Activated naive CD8-positive, alpha-beta T cell treated with anti-CD3 and anti-CD28 coated beads, Interleukin-2, amount 50 U/mL, for 24 hours (primary cell): ENCODE results near the gene OCLN.
"Not testable (repeated sequence)": the region's sequence is repeated elsewhere in the genome, so short reads cannot be mapped to it uniquely, and the experiment has no call there.

ENCODE experiments used
- ATAC-seq: fragments of 150-1000 bp; cut with Tn5 transposase; one replicate; pipeline ENCODE4 v1.10.0; 2021
- DNase-seq: peaks from one replicate; pipeline ENCODE4 v3.0.0; 2021
- H3K27ac Mint-ChIP-seq: one replicate; pipeline ENCODE4 v1.8.0; 2021; ENCODE audit warnings: mild to moderate bottlenecking, mixed read lengths
- H3K27me3 Mint-ChIP-seq: one replicate; pipeline ENCODE4 v1.8.0; 2021; ENCODE audit warnings: mixed read lengths
- H3K36me3 Mint-ChIP-seq: one replicate; pipeline ENCODE4 v1.8.0; 2021; ENCODE audit warnings: low read depth, mixed read lengths
- H3K4me1 Mint-ChIP-seq: one replicate; pipeline ENCODE4 v1.8.0; 2021; ENCODE audit warnings: mixed read lengths
- H3K4me3 Mint-ChIP-seq: one replicate; pipeline ENCODE4 v1.8.0; 2021; ENCODE audit warnings: mild to moderate bottlenecking, moderate library complexity, mixed read lengths
- H3K9me3 Mint-ChIP-seq: one replicate; pipeline ENCODE4 v1.8.0; 2021; ENCODE audit warnings: mixed read lengths

The OCLN gene

DNA sequence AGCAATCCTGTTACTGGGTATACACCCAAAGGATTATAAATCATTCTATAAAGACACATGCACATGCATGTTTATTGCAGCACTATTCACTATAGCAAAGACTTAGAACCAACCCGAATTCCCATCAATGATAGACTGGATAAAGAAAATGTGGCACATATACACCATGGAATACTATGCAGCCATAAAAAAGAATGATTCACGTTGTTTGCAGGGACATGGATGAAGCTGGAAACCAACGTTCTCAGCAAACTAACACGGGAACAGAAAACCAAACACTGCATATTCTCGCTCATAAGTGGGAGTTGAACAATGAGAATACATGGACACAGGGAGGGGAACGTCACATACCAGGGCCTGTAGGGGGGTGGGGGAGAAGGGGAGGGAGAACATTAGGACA is 21.1 kb upstream of the OCLN start:
- not testable (repeated sequence) for H3K4me1 Mint-ChIP-seq, H3K4me3 Mint-ChIP-seq, H3K9me3 Mint-ChIP-seq

DNA sequence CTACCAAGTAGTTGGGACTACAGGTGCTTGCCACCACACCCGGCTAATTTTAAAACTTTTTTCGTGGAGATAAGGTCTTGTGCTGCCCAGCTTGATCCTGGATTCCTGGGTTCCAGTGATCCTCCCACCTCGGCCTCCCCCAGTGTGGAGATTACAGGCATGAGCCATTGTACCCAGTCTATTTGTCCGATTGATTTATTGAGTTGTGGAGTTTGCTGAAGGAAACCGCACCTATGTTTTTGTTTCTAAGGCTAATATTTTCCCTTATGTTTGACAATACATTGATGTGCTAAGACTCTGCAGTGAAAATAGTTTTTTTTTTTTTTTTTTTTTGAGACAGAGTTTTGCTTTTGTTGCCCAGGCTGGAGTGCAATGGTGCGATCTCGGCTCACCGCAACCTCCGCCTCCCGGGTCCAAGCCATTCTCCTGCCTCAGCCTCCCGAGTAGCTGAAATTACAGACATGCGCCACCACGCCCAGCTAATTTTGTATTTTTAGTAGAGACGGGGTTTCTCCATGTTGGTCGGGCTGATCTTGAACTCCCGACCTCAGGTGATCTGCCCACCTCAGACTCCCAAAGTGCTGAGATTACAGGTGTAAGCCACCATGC is 20.0 kb upstream of the OCLN start:
- H3K4me1 Mint-ChIP-seq, H3K27me3 Mint-ChIP-seq, H3K9me3 Mint-ChIP-seq, H3K4me3 Mint-ChIP-seq, H3K36me3 Mint-ChIP-seq, ATAC-seq, DNase-seq, H3K27ac Mint-ChIP-seq: not testable (repeated sequence)

More for the DNA sequence above, 21.1 kb upstream of the OCLN start:
- not testable (repeated sequence) for H3K27me3 Mint-ChIP-seq, DNase-seq, ATAC-seq, H3K27ac Mint-ChIP-seq, H3K36me3 Mint-ChIP-seq

- H3K4me3 Mint-ChIP-seq = no peak overlapping the region
- no peaks in the 10 kb centered on the region for H3K27me3 Mint-ChIP-seq
- H3K27ac Mint-ChIP-seq = no peak overlapping the region
- H3K9me3 Mint-ChIP-seq = no peaks in the 10 kb centered on the region
- ATAC-seq (no peak), DNase-seq (no peak)
- H3K4me1 Mint-ChIP-seq = no peaks in the 10 kb centered on the region
- H3K36me3 Mint-ChIP-seq = no peaks in the 10 kb centered on the region
These were observed 15.4 kb upstream of the OCLN start for GRCh38 chr5:69477170-69477569.

- not testable (repeated sequence) for H3K4me1 Mint-ChIP-seq, H3K27me3 Mint-ChIP-seq, H3K36me3 Mint-ChIP-seq, DNase-seq, H3K9me3 Mint-ChIP-seq, ATAC-seq, H3K27ac Mint-ChIP-seq, H3K4me3 Mint-ChIP-seq
These were observed 14.3 kb upstream of the OCLN start for GRCh38 chr5:69478296-69478695.

GRCh38 chr5:69484891-69485290 is 7.7 kb upstream of the OCLN start:
- H3K27me3 Mint-ChIP-seq = peaks cover 12% of the 10 kb centered on the region
- no peaks in the 10 kb centered on the region for H3K4me1 Mint-ChIP-seq
- no peak overlapping the region for H3K27ac Mint-ChIP-seq
- no peaks in the 10 kb centered on the region for H3K36me3 Mint-ChIP-seq
- no peaks in the 10 kb centered on the region for H3K9me3 Mint-ChIP-seq
- no peak overlapping the region for H3K4me3 Mint-ChIP-seq
- DNase-seq (no peak), ATAC-seq (no peak)

DNA sequence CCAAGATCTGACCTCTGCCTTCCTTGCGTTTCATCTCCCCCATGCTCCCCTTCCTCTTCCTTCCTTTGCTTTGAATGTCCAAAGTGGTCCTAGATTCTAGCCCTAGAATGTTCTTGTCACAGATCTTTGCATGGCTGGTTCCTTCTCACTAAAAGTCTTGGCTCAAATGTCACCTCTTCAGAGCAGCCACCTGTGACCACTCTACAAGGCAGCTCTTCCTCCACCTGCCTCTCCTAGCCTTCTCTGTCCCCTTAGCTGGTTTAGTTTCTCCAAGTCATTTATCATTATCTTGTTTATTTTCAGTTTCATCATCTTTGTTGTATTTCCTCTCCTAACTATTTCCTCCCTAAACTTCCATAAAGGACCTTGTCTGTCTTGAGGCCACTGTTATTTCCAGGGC is 7.1 kb upstream of the OCLN start:
- ATAC-seq = no peak
- Mint-ChIP-seq H3K4me3 (no peak overlapping the region), H3K4me1 (no peaks in the 10 kb centered on the region), H3K9me3 (no peaks in the 10 kb centered on the region), H3K36me3 (no peaks in the 10 kb centered on the region), H3K27me3 (peaks cover 17% of the 10 kb centered on the region), H3K27ac (no peak overlapping the region)
- no peak for DNase-seq

DNA sequence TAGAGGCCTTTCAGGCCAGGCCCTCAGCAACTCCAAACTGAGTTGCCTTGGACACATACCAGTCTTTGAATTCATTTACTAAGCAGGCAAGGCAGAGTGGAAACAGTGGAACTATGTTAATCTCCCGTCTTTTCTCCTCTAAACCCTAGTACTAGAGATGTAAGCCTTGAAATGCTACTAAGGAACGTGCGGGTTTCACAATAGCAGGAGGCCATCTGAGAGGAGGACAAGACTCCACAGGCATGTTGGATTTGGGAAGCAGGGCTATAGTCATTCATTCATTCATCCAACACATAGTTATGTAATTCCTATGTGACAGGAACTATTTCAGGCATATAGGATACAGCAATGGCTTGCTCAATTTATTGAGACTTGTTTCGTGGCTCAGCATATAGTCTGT is 3.3 kb upstream of the OCLN start:
- Mint-ChIP-seq H3K36me3 (no peaks in the 10 kb centered on the region), H3K4me3 (no peak overlapping the region), H3K9me3 (no peaks in the 10 kb centered on the region), H3K27me3 (peaks cover 48% of the 10 kb centered on the region), H3K27ac (no peak overlapping the region), H3K4me1 (peaks cover 3% of the 10 kb centered on the region)
- DNase-seq = no peak
- ATAC-seq = no peak

DNA sequence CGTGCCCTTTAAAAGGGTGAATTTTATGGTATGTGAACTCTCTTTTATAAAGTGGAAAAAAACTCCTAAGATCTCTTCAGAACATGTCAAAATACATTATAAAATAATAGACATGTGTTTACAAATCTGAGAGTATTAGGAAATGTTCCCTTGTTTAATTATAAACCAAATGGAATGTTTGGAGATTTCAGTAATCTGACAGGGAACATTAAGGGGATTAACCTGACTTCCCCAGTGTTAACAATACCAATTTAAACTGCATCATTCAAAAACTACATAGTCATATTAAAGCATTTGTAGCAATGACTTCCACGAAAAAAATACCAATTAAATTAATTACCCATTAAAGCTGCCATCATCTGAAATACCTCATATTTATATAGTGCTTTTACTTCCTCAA is 1.6 kb upstream of the OCLN start:
- Mint-ChIP-seq H3K36me3 (no peaks in the 10 kb centered on the region), H3K4me3 (no peak overlapping the region), H3K4me1 (peaks cover 6% of the 10 kb centered on the region), H3K27ac (no peak overlapping the region), H3K9me3 (no peaks in the 10 kb centered on the region), H3K27me3 (peaks cover 57% of the 10 kb centered on the region)
- DNase-seq (no peak), ATAC-seq (no peak)

GRCh38 chr5:69491838-69492390 is 676 bp upstream of the OCLN start:
- Mint-ChIP-seq H3K27ac (no peak overlapping the region), H3K27me3 (peaks cover 59% of the 10 kb centered on the region), H3K4me3 (peak overlapping the region; percentile 65), H3K36me3 (no peaks in the 10 kb centered on the region), H3K9me3 (no peaks in the 10 kb centered on the region), H3K4me1 (peaks cover 6% of the 10 kb centered on the region)
- ATAC-seq (no peak), DNase-seq (no peak)

DNA sequence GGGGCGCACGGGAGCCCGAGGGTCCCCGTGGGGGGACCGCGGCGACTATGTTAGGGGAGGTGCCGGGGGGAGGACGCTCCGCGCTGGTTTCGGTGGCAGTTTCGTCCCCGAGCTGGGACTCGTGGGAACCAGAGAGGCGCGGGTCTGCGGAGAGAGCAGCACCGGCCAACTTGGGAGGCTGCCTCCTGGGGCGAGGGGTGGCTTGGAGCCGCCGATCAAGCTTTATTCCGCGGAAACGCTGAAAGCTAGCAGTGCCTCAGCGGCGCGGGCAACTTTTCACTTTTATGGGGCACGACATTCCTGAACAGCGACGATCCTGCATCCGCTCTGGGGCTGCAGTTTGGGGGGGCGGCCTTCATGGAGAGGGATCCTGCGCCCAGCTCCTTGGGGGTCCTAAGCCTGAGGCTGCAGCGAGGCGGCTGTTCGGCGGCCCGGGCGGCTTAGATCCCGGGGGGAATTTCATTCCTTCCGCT is 369 bp downstream of the OCLN start:
- no peak overlapping the region for H3K27ac Mint-ChIP-seq
- ATAC-seq = peak; percentile 41

GRCh38 chr5:69493396-69494133 is 975 bp downstream of the OCLN start:
- peaks cover 66% of the 10 kb centered on the region for H3K27me3 Mint-ChIP-seq
- no peak overlapping the region for H3K27ac Mint-ChIP-seq
- peak overlapping the region; percentile 71 for H3K4me3 Mint-ChIP-seq
- H3K9me3 Mint-ChIP-seq = no peaks in the 10 kb centered on the region
- no peaks in the 10 kb centered on the region for H3K36me3 Mint-ChIP-seq
- ATAC-seq = peak; percentile 48
- peaks cover 6% of the 10 kb centered on the region for H3K4me1 Mint-ChIP-seq
- DNase-seq = peak; percentile 16

More for the DNA sequence above, 369 bp downstream of the OCLN start:
- Mint-ChIP-seq H3K4me1 (peaks cover 6% of the 10 kb centered on the region), H3K4me3 (peak overlapping the region; percentile 71), H3K36me3 (no peaks in the 10 kb centered on the region), H3K27me3 (peaks cover 63% of the 10 kb centered on the region), H3K9me3 (no peaks in the 10 kb centered on the region)
- DNase-seq = peak; percentile 10

DNA sequence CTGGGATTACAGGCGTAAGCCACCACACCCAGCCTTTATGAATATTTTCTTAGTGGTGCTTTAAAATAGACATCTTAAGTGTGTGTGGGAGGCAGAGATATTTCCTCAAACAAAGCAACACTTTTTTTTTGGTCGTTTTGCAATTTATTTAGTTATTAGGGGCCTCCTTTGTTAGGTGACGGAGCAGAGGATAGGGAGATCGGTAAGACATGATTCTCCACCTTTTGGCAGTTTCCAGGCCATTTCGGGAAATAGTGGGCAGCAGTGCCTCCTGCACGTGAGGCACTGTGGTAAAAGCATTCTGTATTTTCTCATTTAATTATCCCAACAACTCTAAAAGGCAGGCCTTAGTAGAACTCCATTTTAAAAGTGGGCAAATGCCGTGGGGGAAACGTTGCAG is 1.9 kb downstream of the OCLN start:
- Mint-ChIP-seq H3K27me3 (peaks cover 65% of the 10 kb centered on the region), H3K4me1 (peaks cover 6% of the 10 kb centered on the region), H3K36me3 (no peaks in the 10 kb centered on the region), H3K9me3 (no peaks in the 10 kb centered on the region), H3K4me3 (peak overlapping the region; percentile 24), H3K27ac (no peak overlapping the region)
- DNase-seq = no peak
- ATAC-seq = no peak

- peaks cover 6% of the 10 kb centered on the region for H3K4me1 Mint-ChIP-seq
- ATAC-seq (no peak), DNase-seq (no peak)
- peaks cover 51% of the 10 kb centered on the region for H3K27me3 Mint-ChIP-seq
- H3K4me3 Mint-ChIP-seq = no peak overlapping the region
- H3K9me3 Mint-ChIP-seq = no peaks in the 10 kb centered on the region
- H3K36me3 Mint-ChIP-seq = no peaks in the 10 kb centered on the region
- no peak overlapping the region for H3K27ac Mint-ChIP-seq
These were observed 4.5 kb downstream of the OCLN start for GRCh38 chr5:69497006-69497520.

- Mint-ChIP-seq H3K9me3 (no peaks in the 10 kb centered on the region), H3K4me1 (peaks cover 3% of the 10 kb centered on the region), H3K27me3 (peaks cover 45% of the 10 kb centered on the region), H3K27ac (no peak overlapping the region), H3K4me3 (no peak overlapping the region), H3K36me3 (no peaks in the 10 kb centered on the region)
- no peak for DNase-seq
- ATAC-seq = no peak
These were observed 5.8 kb downstream of the OCLN start for GRCh38 chr5:69498384-69498783.

DNA sequence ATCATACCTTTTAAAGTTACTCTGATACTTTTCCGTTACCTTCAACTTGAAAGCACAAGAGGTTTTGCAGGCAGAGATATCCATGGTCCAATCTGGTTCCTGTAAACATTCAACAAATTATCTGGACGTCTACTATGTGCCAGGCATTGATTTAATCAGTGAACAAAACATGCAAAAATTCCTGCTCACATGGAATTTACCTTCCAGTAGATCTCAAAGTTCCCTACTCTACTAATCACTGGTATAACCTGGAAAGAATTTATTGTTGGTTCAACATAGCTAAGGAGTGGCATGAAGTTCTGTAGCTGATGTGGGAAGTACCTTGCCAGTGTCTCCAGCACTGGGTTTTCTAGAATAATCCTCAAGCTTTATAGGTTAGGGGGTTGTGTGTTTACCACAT is 9.8 kb downstream of the OCLN start:
- no peaks in the 10 kb centered on the region for H3K4me1 Mint-ChIP-seq
- H3K27me3 Mint-ChIP-seq = peaks cover 21% of the 10 kb centered on the region
- H3K27ac Mint-ChIP-seq = no peak overlapping the region
- no peaks in the 10 kb centered on the region for H3K36me3 Mint-ChIP-seq
- H3K4me3 Mint-ChIP-seq = no peak overlapping the region
- ATAC-seq = no peak
- H3K9me3 Mint-ChIP-seq = no peaks in the 10 kb centered on the region
- DNase-seq = no peak
